ENCODE data around the gene CDH16.

DNA sequence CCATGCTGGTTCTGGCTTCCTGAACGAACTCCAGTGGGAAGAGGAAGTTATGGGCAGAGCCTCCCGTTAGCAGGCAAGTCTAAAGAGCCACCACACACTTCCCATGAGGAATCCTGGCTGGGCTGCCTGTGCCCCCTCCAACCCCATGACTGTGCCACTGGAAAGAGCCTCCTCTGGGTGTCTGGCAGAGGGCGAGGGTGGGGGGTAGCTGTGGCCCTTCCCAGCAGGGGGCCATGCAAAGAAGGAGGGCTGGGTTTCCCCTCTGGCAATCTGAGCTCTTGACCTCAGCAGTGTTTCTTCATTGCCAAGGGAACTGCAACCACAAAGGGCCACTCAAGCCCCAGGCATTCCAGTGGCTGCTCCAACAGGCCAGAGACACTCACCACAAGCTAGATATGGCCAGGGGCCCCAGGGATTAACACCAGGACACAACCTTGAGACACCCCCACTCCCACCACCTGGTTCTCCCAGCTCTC, 8.3 kb upstream of the CDH16 start:
- TF ChIP-seq, protein P1, sequence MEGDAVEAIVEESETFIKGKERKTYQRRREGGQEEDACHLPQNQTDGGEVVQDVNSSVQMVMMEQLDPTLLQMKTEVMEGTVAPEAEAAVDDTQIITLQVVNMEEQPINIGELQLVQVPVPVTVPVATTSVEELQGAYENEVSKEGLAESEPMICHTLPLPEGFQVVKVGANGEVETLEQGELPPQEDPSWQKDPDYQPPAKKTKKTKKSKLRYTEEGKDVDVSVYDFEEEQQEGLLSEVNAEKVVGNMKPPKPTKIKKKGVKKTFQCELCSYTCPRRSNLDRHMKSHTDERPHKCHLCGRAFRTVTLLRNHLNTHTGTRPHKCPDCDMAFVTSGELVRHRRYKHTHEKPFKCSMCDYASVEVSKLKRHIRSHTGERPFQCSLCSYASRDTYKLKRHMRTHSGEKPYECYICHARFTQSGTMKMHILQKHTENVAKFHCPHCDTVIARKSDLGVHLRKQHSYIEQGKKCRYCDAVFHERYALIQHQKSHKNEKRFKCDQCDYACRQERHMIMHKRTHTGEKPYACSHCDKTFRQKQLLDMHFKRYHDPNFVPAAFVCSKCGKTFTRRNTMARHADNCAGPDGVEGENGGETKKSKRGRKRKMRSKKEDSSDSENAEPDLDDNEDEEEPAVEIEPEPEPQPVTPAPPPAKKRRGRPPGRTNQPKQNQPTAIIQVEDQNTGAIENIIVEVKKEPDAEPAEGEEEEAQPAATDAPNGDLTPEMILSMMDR (conservative IDR thresholded peaks at IDR 0.05 in 1 of 2, IDR thresholded peaks at IDR 0.05 in 1 of 2; ENCODE audit: low read depth in 1 of 2, low read length in 2 of 2), result no peak
- TF ChIP-seq EZH2 (IDR thresholded peaks at IDR 0.05; ENCODE audit: low read length, missing control alignments), result no peak

Data from fibroblast of lung (primary cell).